Mesendoderm (in vitro differentiated cells): ENCODE results near the gene C11orf65.
"Not testable (repeated sequence)": the region's sequence is repeated elsewhere in the genome, so short reads cannot be mapped to it uniquely, and the experiment has no call there.

Source experiments
- DNase-seq: peaks from one replicate; pipeline ENCODE4 v3.0.0; 2013
- H2AK5ac ChIP-seq: 2 replicates; pipeline ENCODE4 v1.6.1; 2013; ENCODE audit warnings: low read length, inconsistent platforms
- H2BK120ac ChIP-seq: 2 replicates; pipeline ENCODE4 v1.6.1; 2013; ENCODE audit warnings: low read depth, mild to moderate bottlenecking, low read length, moderate library complexity, mixed read lengths
- H2BK15ac ChIP-seq: replicated peaks from 2 replicates; pipeline ENCODE4 v1.6.1; 2013; ENCODE audit warnings: low read depth, mild to moderate bottlenecking, moderate library complexity
- H2BK5ac ChIP-seq: 2 replicates; pipeline ENCODE4 v1.6.1; 2013; ENCODE audit warnings: low read length, inconsistent platforms
- H3K18ac ChIP-seq: 2 replicates; pipeline ENCODE4 v1.6.1; 2013; ENCODE audit warnings: mild to moderate bottlenecking, low read length, mixed read lengths
- H3K23ac ChIP-seq: one replicate; pipeline ENCODE4 v1.6.1; 2013; ENCODE audit warnings: low read length
- H3K27ac ChIP-seq: 2 replicates; pipeline ENCODE4 v1.5.1; 2013; ENCODE audit warnings: low read depth, mild to moderate bottlenecking, inconsistent platforms, low read length, moderate library complexity
- H3K27me3 ChIP-seq: 2 replicates; pipeline ENCODE4 v1.6.1; 2013; ENCODE audit warnings: low read length, control low read depth, mild to moderate bottlenecking, inconsistent platforms; ENCODE audit not compliant: insufficient read depth, poor library complexity
- H3K36me3 ChIP-seq: 2 replicates; pipeline ENCODE4 v1.6.1; 2013; ENCODE audit warnings: low read length, inconsistent platforms; ENCODE audit not compliant: control insufficient read depth, insufficient read depth
- H3K4ac ChIP-seq: one replicate; pipeline ENCODE4 v1.6.1; 2013; ENCODE audit warnings: low read depth, mild to moderate bottlenecking, low read length, moderate library complexity
- H3K4me1 ChIP-seq: 2 replicates; pipeline ENCODE4 v1.6.1; 2013; ENCODE audit warnings: low read depth, low read length, inconsistent platforms; ENCODE audit not compliant: control insufficient read depth
- H3K4me2 ChIP-seq: 2 replicates; pipeline ENCODE4 v1.6.1; 2013; ENCODE audit warnings: low read length
- H3K4me3 ChIP-seq: 2 replicates; pipeline ENCODE4 v1.5.1; 2013; ENCODE audit warnings: mild to moderate bottlenecking, low read length
- H3K56ac ChIP-seq: one replicate; pipeline ENCODE4 v1.6.1; 2013; ENCODE audit warnings: low read length
- H3K79me1 ChIP-seq: 2 replicates; pipeline ENCODE4 v1.6.1; 2013; ENCODE audit warnings: low read length, inconsistent platforms
- H3K79me2 ChIP-seq: 2 replicates; pipeline ENCODE4 v1.6.1; 2013; ENCODE audit warnings: mild to moderate bottlenecking, low read length; ENCODE audit not compliant: control insufficient read depth, insufficient read depth
- H3K9ac ChIP-seq: 2 replicates; pipeline ENCODE4 v1.6.1; 2013; ENCODE audit warnings: low read length, inconsistent platforms
- H4K5ac ChIP-seq: one replicate; pipeline ENCODE4 v1.6.1; 2013; ENCODE audit warnings: low read length
- H4K8ac ChIP-seq: one replicate; pipeline ENCODE4 v1.6.1; 2013; ENCODE audit warnings: low read depth, mild to moderate bottlenecking, control low read depth, low read length, moderate library complexity
- WGBS: extraction: QIAGEN DNeasy Blood & Tissue Kit; methylation state at CpG from one replicate; pipeline ENCODE4 v1.1.7; 2013; ENCODE audit warnings: low lambda C conversion rate, missing lambda C conversion rate; ENCODE audit not compliant: insufficient coverage; ENCODE audit errors: extremely low coverage; 5-methylcytosine and 5-hydroxymethylcytosine counted together

Gene C11orf65

DNA sequence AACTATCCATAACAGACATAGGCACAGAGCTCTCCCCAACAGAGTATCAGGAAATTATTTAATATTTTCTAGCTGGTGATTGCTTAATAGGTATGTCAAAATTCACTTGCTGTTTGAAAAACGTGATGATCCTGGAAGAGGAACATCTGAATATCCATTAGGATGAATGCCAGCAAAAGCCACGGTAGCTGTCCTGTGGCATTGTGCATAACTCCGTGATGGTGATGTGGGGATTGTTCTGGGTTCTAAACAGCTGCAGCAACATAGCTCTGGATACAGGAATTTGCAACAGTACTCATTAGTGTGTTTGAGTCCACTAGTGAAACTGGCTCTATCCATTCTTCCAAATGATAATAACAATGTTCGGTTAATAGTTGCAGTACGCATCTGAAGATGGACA lies 78.8 kb downstream of the C11orf65 start:
- no peak overlapping the region for H2BK5ac ChIP-seq
- no peak overlapping the region for H3K4me3 ChIP-seq
- H2AK5ac ChIP-seq: no peak overlapping the region
- no peak overlapping the region for H3K4me2 ChIP-seq
- H3K9ac ChIP-seq: no peak overlapping the region
- no peak overlapping the region for H2BK120ac ChIP-seq
- no peak overlapping the region for H4K8ac ChIP-seq
- H3K79me1 ChIP-seq: no peaks in the 10 kb centered on the region
- no peaks in the 10 kb centered on the region for H3K36me3 ChIP-seq
- no peak for DNase-seq
- no CpG with 5 or more reads among the region's 5 CpGs for WGBS
- H2BK15ac ChIP-seq: no peak overlapping the region
- H3K18ac ChIP-seq: no peak overlapping the region
- no peaks in the 10 kb centered on the region for H3K4me1 ChIP-seq
- H3K79me2 ChIP-seq: no peaks in the 10 kb centered on the region
- no peak overlapping the region for H3K23ac ChIP-seq
- H4K5ac ChIP-seq: no peak overlapping the region
- no peak overlapping the region for H3K27ac ChIP-seq
- no peak overlapping the region for H3K4ac ChIP-seq
- H3K56ac ChIP-seq: no peak overlapping the region
- H3K27me3 ChIP-seq: no peaks in the 10 kb centered on the region

DNA sequence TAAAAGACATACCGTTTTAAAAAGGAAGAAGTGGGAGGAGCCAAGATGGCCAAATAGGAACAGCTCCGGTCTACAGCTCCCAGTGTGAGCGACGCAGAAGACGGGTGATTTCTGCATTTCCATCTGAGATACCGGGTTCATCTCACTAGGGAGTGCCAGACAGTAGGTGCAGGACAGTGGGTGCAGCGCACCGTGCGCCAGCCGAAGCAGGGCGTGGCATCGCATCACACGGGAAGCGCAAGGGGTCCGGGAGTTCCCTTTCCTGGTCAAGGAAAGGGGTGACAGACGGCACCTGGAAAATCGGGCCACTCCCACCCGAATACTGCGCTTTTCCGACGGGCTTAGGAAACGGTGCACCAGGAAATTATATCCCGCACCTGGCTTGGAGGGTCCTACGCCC lies 93.8 kb downstream of the C11orf65 start:
- DNase-seq, H2AK5ac ChIP-seq, H3K79me1 ChIP-seq, H3K9ac ChIP-seq, H3K79me2 ChIP-seq, H4K8ac ChIP-seq, H3K4ac ChIP-seq, H3K4me2 ChIP-seq, H3K23ac ChIP-seq, H2BK5ac ChIP-seq, H2BK120ac ChIP-seq, H3K27me3 ChIP-seq, H3K56ac ChIP-seq, H3K4me1 ChIP-seq, H3K18ac ChIP-seq, H3K27ac ChIP-seq, H4K5ac ChIP-seq, H2BK15ac ChIP-seq, H3K4me3 ChIP-seq, H3K36me3 ChIP-seq: not testable (repeated sequence)
- no CpG with 5 or more reads among the region's 24 CpGs for WGBS

DNA sequence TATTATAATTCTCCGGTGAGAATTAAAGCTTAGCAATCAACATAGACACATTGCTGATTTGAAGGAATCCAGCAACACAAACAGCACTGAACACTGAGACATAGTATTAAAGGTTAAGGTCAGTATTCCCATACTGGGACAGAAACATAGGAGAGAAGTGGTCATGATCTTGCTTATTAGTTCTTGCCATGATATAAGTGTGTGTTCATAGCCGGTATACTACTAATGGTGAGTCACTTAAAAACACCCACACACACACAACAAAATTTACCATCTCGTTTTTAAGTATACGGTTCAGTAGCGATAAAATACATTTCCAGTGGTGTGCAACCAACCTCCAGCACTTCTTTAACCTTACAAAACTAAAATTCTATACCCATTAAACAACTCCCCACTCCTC lies 96.3 kb downstream of the C11orf65 start:
- Histone ChIP-seq H3K36me3 (no peaks in the 10 kb centered on the region), H3K79me1 (no peaks in the 10 kb centered on the region), H3K27me3 (no peaks in the 10 kb centered on the region), H3K56ac (no peak overlapping the region), H2BK120ac (no peak overlapping the region), H2BK5ac (no peak overlapping the region), H3K79me2 (no peaks in the 10 kb centered on the region), H4K8ac (no peak overlapping the region), H2AK5ac (no peak overlapping the region), H3K23ac (no peak overlapping the region), H3K4me2 (no peak overlapping the region), H3K4me3 (no peak overlapping the region), H3K27ac (no peak overlapping the region), H3K9ac (no peak overlapping the region), H3K18ac (no peak overlapping the region), H3K4ac (no peak overlapping the region), H4K5ac (no peak overlapping the region), H3K4me1 (no peaks in the 10 kb centered on the region), H2BK15ac (no peak overlapping the region)
- WGBS: no CpG with 5 or more reads among the region's 5 CpGs
- DNase-seq: no peak

DNA sequence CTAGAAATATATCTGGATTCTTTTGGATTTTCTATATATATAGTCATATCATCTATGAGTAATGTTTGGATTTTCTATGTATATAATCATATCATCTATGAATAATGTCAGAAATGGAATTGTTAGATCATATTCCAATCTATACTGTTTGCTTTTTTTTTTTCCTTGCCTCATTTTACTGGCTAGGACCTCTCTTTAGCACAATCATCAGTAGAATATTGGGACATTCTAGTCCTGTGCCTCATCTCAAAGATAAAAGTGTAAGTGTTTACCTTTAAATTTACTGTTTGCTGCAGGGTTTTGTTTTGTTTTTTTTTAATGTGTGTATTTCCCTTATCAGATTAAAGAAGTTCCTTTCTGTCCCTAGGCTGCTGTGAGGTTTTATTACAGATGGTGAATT lies 97.0 kb downstream of the C11orf65 start:
- no peak overlapping the region for H4K8ac ChIP-seq
- H3K27ac ChIP-seq: no peak overlapping the region
- H3K79me1 ChIP-seq: no peaks in the 10 kb centered on the region
- H3K4me3 ChIP-seq: no peak overlapping the region
- no peaks in the 10 kb centered on the region for H3K4me1 ChIP-seq
- DNase-seq: no peak
- H2BK5ac ChIP-seq: no peak overlapping the region
- H3K18ac ChIP-seq: no peak overlapping the region
- H3K79me2 ChIP-seq: no peaks in the 10 kb centered on the region
- no peak overlapping the region for H2BK15ac ChIP-seq
- H4K5ac ChIP-seq: no peak overlapping the region
- H3K4me2 ChIP-seq: no peak overlapping the region
- H2BK120ac ChIP-seq: no peak overlapping the region
- no peak overlapping the region for H3K23ac ChIP-seq
- no peak overlapping the region for H3K56ac ChIP-seq
- H3K36me3 ChIP-seq: no peaks in the 10 kb centered on the region
- H3K4ac ChIP-seq: no peak overlapping the region
- H3K9ac ChIP-seq: no peak overlapping the region
- no peak overlapping the region for H2AK5ac ChIP-seq
- H3K27me3 ChIP-seq: no peaks in the 10 kb centered on the region

DNA sequence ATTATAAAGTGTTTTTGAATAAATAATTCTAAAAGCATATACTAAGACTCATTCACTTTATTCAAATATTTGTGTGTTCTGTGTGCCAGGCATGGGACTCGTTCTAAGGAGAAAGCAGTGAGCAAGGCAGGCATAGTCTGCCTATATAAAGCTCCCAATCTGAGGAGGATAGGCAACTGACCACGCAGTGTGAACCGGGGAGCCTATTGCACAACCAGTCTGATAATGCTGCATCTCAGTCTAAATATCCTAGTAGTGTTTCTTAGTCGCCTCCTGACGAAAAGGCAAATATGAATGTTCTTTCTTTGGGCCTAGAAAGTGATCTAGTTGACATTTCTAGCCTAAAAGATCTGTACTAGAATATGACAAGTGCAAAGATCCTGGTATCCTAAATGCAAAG lies 98.3 kb downstream of the C11orf65 start:
- no peak overlapping the region for H3K4ac ChIP-seq
- no peak overlapping the region for H3K56ac ChIP-seq
- H3K4me1 ChIP-seq: no peaks in the 10 kb centered on the region
- no peak overlapping the region for H2BK15ac ChIP-seq
- H3K4me3 ChIP-seq: no peak overlapping the region
- H4K5ac ChIP-seq: no peak overlapping the region
- H3K79me2 ChIP-seq: no peaks in the 10 kb centered on the region
- no peak overlapping the region for H2AK5ac ChIP-seq
- no peak overlapping the region for H4K8ac ChIP-seq
- no peaks in the 10 kb centered on the region for H3K36me3 ChIP-seq
- no peaks in the 10 kb centered on the region for H3K27me3 ChIP-seq
- no peaks in the 10 kb centered on the region for H3K79me1 ChIP-seq
- no peak overlapping the region for H2BK120ac ChIP-seq
- no peak overlapping the region for H3K27ac ChIP-seq
- no peak overlapping the region for H3K9ac ChIP-seq
- DNase-seq: no peak
- no peak overlapping the region for H3K4me2 ChIP-seq
- no peak overlapping the region for H3K23ac ChIP-seq
- WGBS: no CpG with 5 or more reads among the region's 5 CpGs
- no peak overlapping the region for H3K18ac ChIP-seq
- H2BK5ac ChIP-seq: no peak overlapping the region

DNA sequence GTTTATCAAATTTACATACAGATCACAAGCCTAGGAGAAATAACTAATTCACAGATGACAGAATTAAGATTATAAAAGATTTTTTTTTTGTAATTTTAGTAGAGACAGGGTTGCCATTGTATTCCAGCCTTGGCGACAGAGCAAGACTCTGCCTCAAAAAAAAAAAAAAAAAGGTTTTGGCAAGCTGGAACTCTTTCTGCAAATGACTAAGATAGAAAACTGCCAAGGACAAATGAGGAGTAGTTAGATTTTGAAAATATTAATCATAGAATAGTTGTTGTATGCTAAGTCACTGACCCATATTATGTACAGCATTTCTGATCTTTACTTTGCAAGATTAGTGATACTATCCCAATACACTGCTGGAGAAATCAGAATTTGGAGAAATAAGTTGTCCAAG lies 99.2 kb downstream of the C11orf65 start:
- no peaks in the 10 kb centered on the region for H3K4me1 ChIP-seq
- no peak overlapping the region for H3K56ac ChIP-seq
- no peak overlapping the region for H3K9ac ChIP-seq
- no peak overlapping the region for H2BK5ac ChIP-seq
- H4K8ac ChIP-seq: peak overlapping the region; percentile 86
- H3K27ac ChIP-seq: no peak overlapping the region
- no peaks in the 10 kb centered on the region for H3K79me1 ChIP-seq
- H4K5ac ChIP-seq: no peak overlapping the region
- H3K4me2 ChIP-seq: no peak overlapping the region
- H2BK15ac ChIP-seq: no peak overlapping the region
- no peak overlapping the region for H2BK120ac ChIP-seq
- H3K4ac ChIP-seq: no peak overlapping the region
- DNase-seq: no peak
- H3K36me3 ChIP-seq: no peaks in the 10 kb centered on the region
- WGBS: no CpG with 5 or more reads among the region's 1 CpG
- H3K18ac ChIP-seq: no peak overlapping the region
- H3K79me2 ChIP-seq: no peaks in the 10 kb centered on the region
- no peaks in the 10 kb centered on the region for H3K27me3 ChIP-seq
- H2AK5ac ChIP-seq: no peak overlapping the region
- no peak overlapping the region for H3K4me3 ChIP-seq
- H3K23ac ChIP-seq: no peak overlapping the region
